GM18517 (cell line): Measurements from ENCODE around the gene CORO2A.
"Not testable (repeated sequence)": the region's sequence is repeated elsewhere in the genome, so short reads cannot be mapped to it uniquely, and the experiment has no call there.

Source experiments
- ATAC-seq: cut with Tn5 transposase; IDR thresholded peaks from one replicate; pipeline ENCODE4 v1.9.1; 2021; ENCODE audit warnings: mild to moderate bottlenecking, moderate library complexity; ENCODE audit not compliant: unreplicated experiment

CORO2A gene

GRCh38 chr9:98087420-98088354 lies 104.8 kb downstream of the CORO2A start:
- no peak for ATAC-seq

- no peak for ATAC-seq
Observed at GRCh38 chr9:98086461-98086860, 106.0 kb downstream of the CORO2A start.

GRCh38 chr9:98085944-98086343 lies 106.5 kb downstream of the CORO2A start:
- no peak for ATAC-seq

DNA sequence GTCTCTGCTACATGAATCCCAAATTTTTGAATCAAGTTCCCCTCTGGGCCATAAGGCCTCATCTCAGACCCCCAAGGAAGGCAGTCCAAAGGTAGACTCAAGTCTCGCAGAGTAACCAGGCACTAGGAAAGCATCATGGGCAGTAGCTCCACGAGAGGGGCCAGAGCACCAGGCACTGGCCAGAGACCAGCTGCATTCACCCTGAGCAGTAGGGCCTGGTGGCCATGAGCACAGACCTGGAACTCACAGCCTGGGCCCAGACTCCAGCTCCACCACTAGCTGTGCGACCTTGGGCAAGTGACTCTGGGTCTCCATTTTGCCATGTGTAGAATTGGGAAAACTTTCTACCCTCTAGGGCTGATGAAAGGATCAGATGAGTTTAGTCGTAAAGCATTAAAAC lies 107.4 kb downstream of the CORO2A start:
- ATAC-seq: no peak

DNA sequence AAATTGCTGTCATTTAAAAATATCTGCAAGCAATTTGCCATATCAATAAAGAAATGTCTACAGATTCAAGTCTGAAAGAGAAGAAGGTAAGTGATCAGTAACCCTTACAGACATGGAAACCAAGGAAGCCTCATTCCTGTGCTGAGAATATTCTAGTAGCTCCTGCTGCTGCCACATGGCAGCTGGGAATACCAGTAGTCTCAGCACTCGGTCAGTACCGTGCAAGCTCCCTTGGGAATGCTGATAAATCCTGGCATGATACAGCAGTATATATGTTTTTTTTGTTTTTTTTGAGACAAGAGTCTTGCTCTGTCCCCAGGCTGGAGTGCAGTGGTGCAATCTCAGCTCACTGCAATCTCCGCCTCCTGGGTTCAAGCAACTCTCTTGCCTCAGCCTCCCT lies 108.0 kb downstream of the CORO2A start:
- ATAC-seq: no peak

DNA sequence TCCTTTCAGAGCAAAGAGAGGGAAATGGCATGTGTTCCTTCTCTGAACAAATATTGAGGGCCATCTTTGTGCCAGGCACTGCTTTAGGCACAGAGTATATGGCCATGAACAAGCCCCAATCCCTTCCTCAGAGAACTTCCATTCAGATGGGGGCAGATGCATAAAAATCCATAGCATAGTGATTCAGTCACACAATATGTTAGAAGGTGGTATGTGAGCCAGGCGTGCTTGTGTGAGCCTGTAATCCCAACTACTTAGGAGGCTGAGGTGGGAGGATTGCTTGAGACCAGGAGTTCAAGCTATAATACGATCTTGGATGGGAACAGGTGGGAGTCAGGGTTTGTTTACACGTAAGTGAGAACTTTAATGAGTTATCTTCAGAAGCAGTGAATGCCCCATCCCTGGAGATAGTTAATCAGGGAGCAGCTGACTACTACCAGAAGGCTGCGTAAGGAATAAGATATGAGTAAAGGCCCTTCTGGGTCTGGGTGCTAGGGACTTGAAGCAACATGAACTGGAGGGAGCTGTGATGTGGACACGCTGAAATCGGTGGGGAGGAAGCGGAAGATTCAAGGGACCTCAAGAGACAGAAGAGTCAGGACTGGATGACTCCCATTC lies 108.8 kb downstream of the CORO2A start:
- no peak for ATAC-seq

DNA sequence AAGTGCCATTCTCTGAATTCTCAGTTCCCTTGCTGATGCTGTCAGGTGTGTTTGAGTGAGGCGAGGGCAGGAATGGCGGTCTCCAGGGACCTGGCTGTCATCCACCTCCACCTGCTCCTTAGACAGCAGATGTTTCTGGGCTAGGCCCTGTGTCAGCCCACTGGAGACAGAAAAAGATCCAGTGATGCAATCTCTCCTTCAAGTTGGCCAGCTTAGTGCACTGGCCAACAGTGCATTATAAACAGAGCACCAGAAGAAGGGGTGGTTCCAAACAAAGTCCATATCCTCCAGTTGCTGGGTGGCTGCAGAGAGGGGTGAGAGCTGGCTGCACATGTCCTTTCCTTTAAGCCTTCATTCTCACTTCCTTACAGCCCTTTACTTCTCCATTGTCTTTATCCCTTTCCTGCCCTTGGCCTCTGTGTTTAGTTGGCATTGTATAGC lies 109.4 kb downstream of the CORO2A start:
- no peak for ATAC-seq

GRCh38 chr9:98081477-98082219 lies 110.8 kb downstream of the CORO2A start:
- ATAC-seq: no peak

DNA sequence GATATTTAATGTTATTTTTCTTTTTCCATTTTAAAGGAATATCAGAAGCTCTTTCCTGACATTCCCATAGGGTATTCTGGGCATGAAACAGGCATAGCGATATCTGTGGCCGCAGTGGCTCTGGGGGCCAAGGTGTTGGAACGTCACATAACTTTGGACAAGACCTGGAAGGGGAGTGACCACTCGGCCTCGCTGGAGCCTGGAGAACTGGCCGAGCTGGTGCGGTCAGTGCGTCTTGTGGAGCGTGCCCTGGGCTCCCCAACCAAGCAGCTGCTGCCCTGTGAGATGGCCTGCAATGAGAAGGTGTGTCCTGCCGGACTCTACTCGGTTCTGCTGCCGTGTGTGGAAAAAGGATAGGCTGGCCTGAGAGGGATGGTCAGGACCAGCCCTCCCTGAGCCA lies 111.7 kb downstream of the CORO2A start:
- ATAC-seq: no peak

DNA sequence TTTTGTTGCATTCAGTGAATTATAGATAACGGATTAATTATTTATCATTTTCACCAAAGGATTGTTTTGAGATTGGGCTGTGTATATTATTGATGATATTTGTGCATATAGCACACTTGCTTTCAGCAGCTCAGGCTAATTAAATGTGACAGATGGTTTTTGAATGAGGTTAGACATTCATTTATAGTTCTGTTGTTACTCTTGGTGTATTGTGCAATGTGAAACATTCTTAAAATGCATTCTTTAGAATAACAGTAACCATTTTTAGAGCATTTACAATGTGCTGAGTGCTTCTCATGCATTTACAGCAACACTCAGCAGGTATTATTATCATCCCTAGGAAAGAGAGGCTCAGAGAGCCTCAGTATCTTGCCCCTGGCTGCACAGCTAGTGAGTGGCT lies 112.1 kb downstream of the CORO2A start:
- no peak for ATAC-seq

GRCh38 chr9:98078895-98079294 lies 113.5 kb downstream of the CORO2A start:
- ATAC-seq: no peak

DNA sequence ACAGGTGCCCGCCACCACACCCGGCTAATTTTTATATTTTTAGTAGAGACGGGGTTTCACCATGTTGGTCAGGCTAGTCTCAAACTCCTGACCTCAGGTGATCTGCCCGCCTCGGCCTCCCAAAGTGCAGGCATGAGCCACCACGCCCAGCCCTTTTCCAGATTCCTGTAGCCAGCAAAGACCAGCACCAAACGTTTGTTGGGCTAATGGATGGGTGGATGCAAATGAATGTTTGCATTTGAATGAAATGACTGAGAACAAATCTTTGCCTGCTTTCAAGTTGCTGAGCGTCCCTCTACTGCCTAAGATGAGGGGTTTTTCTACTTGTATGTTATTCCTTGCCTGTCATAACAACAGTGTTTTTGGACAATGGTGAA lies 115.9 kb downstream of the CORO2A start:
- ATAC-seq: not testable (repeated sequence)

- ATAC-seq: no peak
Observed at GRCh38 chr9:98075332-98075805, 117.1 kb downstream of the CORO2A start.

DNA sequence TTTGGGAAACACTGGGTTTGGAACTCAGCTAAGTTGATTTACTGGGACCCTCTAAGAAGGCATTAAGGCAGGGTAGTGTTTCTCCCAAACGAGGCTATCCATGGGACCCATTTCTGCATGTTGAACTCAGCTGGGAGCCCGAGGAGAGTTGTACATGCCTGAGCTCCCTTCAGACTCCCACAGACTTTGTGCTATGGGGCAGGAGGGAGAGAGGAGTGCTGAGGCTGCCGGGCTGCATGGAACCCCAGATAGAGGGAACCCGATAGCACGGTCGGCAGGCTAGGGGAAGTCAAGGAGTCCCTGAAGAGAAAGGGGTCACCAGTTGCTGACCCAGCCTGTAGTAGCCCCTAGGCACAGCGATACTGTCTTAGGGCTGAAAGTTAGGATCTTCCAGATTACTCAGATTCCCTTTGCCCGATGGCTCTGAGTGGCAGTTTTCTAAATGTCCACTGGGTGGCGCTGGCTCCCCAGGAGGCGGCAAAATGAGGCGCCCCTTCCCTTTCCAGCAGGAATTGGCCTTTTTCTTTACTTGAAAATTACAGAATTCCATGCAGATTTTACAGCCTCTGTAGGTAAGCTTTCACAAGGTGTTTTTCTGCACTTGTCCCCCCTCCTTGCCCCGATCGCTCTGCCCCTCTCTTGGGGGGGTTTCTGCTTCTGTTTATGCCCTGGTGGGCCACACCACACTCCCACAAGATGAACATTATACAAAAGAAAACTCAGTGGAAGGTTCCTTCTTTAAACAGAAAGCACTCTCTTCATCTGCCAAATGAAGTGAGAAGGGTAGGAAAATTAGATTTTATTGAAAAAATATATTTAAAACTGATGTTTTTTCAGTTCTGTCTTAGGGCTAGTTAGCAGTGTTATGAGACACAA lies 118.1 kb downstream of the CORO2A start:
- no peak for ATAC-seq

GRCh38 chr9:98071737-98072136 lies 120.7 kb downstream of the CORO2A start:
- ATAC-seq: no peak
